ENCODE data around the gene ARHGAP19. TPM values are rescaled to one million over a fixed set of nuclear protein-coding genes. Genes with fewer than 3 reads are reported as not detected.

Gene ARHGAP19
- total and polyA plus RNA-seq, 9 of the 15 experiments (the other 6 are each of a cell fraction or from before 2014, with no cell fraction given): 14.8 to 49.5 (median 26.8) TPM

DNA sequence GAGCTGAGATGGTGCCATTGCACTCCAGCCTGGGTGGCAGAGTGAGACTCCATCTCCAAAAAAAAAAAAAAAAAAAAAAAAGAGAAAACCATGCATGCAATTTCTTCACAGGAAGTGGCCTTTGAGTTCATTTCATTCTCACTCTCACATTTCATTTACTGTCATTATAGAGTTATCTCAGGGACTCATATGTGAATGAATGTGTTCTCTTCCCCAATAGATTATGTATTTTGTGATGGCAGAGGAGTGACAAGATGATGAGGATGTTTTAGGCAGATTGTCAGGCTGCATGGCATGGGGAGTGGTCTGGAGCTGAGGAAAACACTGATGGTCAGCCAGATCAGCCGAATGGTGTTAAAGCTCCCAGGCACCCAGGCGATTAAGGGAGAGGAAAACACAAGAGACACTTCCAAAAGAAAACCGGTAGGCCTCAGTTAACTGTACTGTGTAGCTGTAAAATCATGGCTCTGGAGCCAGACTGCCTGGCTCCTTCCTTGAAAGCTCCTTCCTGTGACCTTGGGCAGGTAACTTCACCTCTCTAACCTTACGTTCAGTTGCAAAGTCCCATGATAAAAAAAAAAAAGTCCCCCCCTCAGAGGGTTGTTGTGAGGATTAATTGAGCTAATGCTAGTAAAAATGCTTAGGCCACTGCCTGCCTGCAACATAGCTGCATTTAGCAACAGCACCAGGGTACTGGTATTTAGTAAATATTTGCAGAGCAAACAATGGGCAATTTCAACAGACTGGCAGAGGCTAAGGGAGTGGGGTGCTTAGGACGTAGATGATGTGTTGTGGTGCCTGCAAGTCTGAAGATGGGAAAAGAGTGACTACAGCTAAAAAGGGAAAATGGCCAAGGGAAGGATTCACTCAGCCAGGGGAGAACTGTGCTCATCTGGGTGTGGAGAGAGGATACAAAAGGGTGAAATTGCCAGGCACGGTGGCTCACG lies 35.2 kb upstream of the ARHGAP19 start (continued):
- TF ChIP-seq SIRT6 (IDR thresholded peaks at IDR 0.05; ENCODE audit: low read depth, low read length) (no peak), TEAD4 (IDR thresholded peaks at IDR 0.05; ENCODE audit: low read length) (peak; percentile 73), TEAD4 (CRISPR knock-in tag; IDR thresholded peaks at IDR 0.05; ENCODE audit: borderline replicate concordance) (no peak), RB1 (IDR thresholded peaks at IDR 0.05; ENCODE audit: low read depth) (no peak), POLR2AphosphoS5 (IDR thresholded peaks at IDR 0.05; ENCODE audit: control insufficient read depth, insufficient read depth, low read depth, low read length) (peak; percentile 50; the same call in 1 of the 2 replicates), ARID1B (IDR thresholded peaks at IDR 0.05) (peak; percentile 72), ADNP (tag; IDR thresholded peaks at IDR 0.05) (no peak), ZKSCAN1 (IDR thresholded peaks at IDR 0.05; ENCODE audit: low read depth, low read length) (no peak), TAL1 (IDR thresholded peaks at IDR 0.05) (peak; percentile 62), ZNF780A (CRISPR knock-in tag; IDR thresholded peaks at IDR 0.05) (no peak), HSF4 (CRISPR knock-in tag; IDR thresholded peaks at IDR 0.05; ENCODE audit: borderline replicate concordance) (no peak)
- TF ChIP-seq, protein P1, sequence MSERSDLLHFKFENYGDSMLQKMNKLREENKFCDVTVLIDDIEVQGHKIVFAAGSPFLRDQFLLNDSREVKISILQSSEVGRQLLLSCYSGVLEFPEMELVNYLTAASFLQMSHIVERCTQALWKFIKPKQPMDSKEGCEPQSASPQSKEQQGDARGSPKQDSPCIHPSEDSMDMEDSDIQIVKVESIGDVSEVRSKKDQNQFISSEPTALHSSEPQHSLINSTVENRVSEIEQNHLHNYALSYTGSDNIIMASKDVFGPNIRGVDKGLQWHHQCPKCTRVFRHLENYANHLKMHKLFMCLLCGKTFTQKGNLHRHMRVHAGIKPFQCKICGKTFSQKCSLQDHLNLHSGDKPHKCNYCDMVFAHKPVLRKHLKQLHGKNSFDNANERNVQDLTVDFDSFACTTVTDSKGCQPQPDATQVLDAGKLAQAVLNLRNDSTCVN (CRISPR knock-in tag; IDR thresholded peaks at IDR 0.05): no peak
- TF ChIP-seq, protein P2, sequence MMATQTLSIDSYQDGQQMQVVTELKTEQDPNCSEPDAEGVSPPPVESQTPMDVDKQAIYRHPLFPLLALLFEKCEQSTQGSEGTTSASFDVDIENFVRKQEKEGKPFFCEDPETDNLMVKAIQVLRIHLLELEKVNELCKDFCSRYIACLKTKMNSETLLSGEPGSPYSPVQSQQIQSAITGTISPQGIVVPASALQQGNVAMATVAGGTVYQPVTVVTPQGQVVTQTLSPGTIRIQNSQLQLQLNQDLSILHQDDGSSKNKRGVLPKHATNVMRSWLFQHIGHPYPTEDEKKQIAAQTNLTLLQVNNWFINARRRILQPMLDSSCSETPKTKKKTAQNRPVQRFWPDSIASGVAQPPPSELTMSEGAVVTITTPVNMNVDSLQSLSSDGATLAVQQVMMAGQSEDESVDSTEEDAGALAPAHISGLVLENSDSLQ (IDR thresholded peaks at IDR 0.05): peak; percentile 13; the same call in 1 of the 2 replicates

Measured in K562 (cell line).